Heart left ventricle (tissue), 16 donors: ENCODE measurements around the gene DNAJB12. TPM values are rescaled to one million over a fixed set of nuclear protein-coding genes. Genes with fewer than 3 reads are reported as not detected.

Experiments
- ATAC-seq, 4 donors: fragments of 200-7000 bp; cut with Tn5 transposase; one replicate each; pipeline ENCODE4 v1.9.1; 2020 to 2022; ENCODE audit warnings: moderate library complexity in 4 of 4, mild to moderate bottlenecking in 3 of 4, moderate number of reproducible peaks in 1 of 4
- DNase-seq, 5 donors: peaks; one replicate each; pipeline ENCODE4 v3.0.0-alpha.2; 2020
- H3K27ac ChIP-seq, 12 donors: fragments of 200-600 bp; sonication (generic) in 4 of 12; one replicate each; pipeline versions ENCODE4 v1.5.0 to v1.8.0; 2016 to 2022; ENCODE audit warnings: mild to moderate bottlenecking in 2 of 12
- H3K27me3 ChIP-seq, 9 donors: fragments of 200-600 bp; sonication (generic) in 2 of 9; one replicate each; pipeline versions ENCODE4 v1.5.1 to v1.8.0; 2016 to 2022; ENCODE audit warnings: mild to moderate bottlenecking in 3 of 9
- H3K36me3 ChIP-seq, 9 donors: fragments of 200-600 bp; sonication (generic) in 2 of 9; one replicate each; pipeline versions ENCODE4 v1.5.0 to v1.8.0; 2018 to 2022; ENCODE audit warnings: mild to moderate bottlenecking in 2 of 9
- H3K4me1 ChIP-seq, 12 donors: fragments of 200-600 bp; sonication (generic) in 4 of 12; one replicate each; pipeline versions ENCODE4 v1.5.0 to v1.8.0; 2016 to 2022; ENCODE audit warnings: mild to moderate bottlenecking in 3 of 12
- H3K4me3 ChIP-seq, 12 donors: fragments of 200-600 bp; sonication (generic) in 4 of 12; one replicate each; pipeline versions ENCODE4 v1.5.0 to v1.8.0; 2017 to 2022; ENCODE audit warnings: mild to moderate bottlenecking in 9 of 12, moderate library complexity in 4 of 12
- H3K9me3 ChIP-seq, 12 donors: fragments of 200-600 bp; sonication (generic) in 4 of 12; one replicate each; pipeline versions ENCODE4 v1.5.0 to v1.8.0; 2016 to 2022; ENCODE audit warnings: mild to moderate bottlenecking in 1 of 12
- CTCF ChIP-seq, 12 donors: fragments of 200-600 bp; sonication (generic) in 4 of 12; IDR thresholded peaks; one replicate each; pipeline versions ENCODE4 v1.5.0 to v1.8.0; 2018 to 2022; ENCODE audit warnings: antibody characterized with exemption in 12 of 12, mild to moderate bottlenecking in 5 of 12
- POLR2A ChIP-seq, 2 donors: fragments of 450-650 bp; IDR thresholded peaks; one replicate each; pipeline ENCODE4 v1.6.1; 2017; ENCODE audit warnings: antibody characterized with exemption in 2 of 2, mild to moderate bottlenecking in 2 of 2, moderate library complexity in 2 of 2
- WGBS, 4 donors: extraction: QIAGEN DNeasy Blood & Tissue Kit in 2 of 4; methylation state at CpG; one replicate each; pipeline versions ENCODE4 v1.1.5 to v1.1.7; 2013 to 2018; 5-methylcytosine and 5-hydroxymethylcytosine counted together
- intact Hi-C, 10 donors: fragments of 100-400 bp; cut with DNase I; formaldehyde crosslinking; loops; one replicate each; pipeline versions ENCODE4 v1.11.1 to v1.14.2; 2022
- polyA plus RNA-seq, 2 donors: library from polyadenylated mRNA; stranded (reverse); fragments of 200-250 nt; gene quantifications; one replicate each; pipeline ENCODE4 v1.2.3, GENCODE V29; 2013
- total RNA-seq, 9 donors: library from RNA; depleted of rRNA in 2 of 9; stranded (reverse); fragments of >200 nt in 2 of 9; fragmentation: NEBNext Ultra II Directional in 3 of 9; extraction: Animal tissue kit (Norgen Biotek cat#: 25700) in 3 of 9; gene quantifications; one replicate each; pipeline versions ENCODE4 v1.1.0 to v1.2.4, GENCODE V29; 2016 to 2023
- donor health status: ischemic (EF 13 %, LVEDD 7.1; RV severe dilation, severe dysfunction).
- donor health status: healthy with polysubstance abuse.
- donor health status: DM: no; HTN: yes; CAD: no.
- donor health status: DM: no; HTN: no; CAD: no.
- donor health status: ischemic (EF 25% LVEDD 6.9; RV normal size, moderate dysfunction).
- donor health status: ischemic (EF 25% LVEDD 5.7; RV mildly dilated, moderate dysfunction).
- donor health status: healthy.
- donor health status: DM: yes; HTN: yes; CAD: no.
- donor health status: ischemic (EF 35%, LVEDD 5.7; RV mildly dilated, moderate dysfunction).
- donor health status: nonischemic (EF 11% LVEDD 7.7; RV severe dilation, severe dysfunction).
- donor health status: DM: yes; HTN: yes; CAD: no.
- donor health status: PGD.
- donor health status: ischemic (EF 29% LVEDD 5.4; RV normal size, mild dysfunction).
- donor health status: nonischemic (EF 23%, LVEDD 6.1; RV moderate dilation, normal function).

Gene DNAJB12
- total and polyA plus RNA-seq, 11 donors, result 21.1 to 42.5 (median 29.1) TPM

- intact Hi-C loops, result loop anchor here in 1 of 10 donors (10.0 kb wide), 1 partner anchor 455 kb away; no protein-coding TSS in a partner anchor
- Histone ChIP-seq H3K27ac (no peak overlapping the region), H3K36me3 (peaks cover 0 to 10% (median 0%) of the 10 kb centered on the region in 9 donors), H3K4me3 (no peak overlapping the region), H3K4me1 (no peaks in the 10 kb centered on the region), H3K27me3 (no peaks in the 10 kb centered on the region), H3K9me3 (no peaks in the 10 kb centered on the region)
- no peak for TF ChIP-seq POLR2A (IDR thresholded peaks at IDR 0.05)
- TF ChIP-seq CTCF (IDR thresholded peaks at IDR 0.05), result no peak
- WGBS, 4 donors, result 80 to 91% (median 90%) methylated on average over 5 of the region's 5 CpGs
- no peak for DNase-seq
- ATAC-seq, result no peak
Observed at GRCh38 chr10:72389716-72390115, 35.0 kb upstream of the DNAJB12 start.

GRCh38 chr10:72389014-72389413 is 34.3 kb upstream of the DNAJB12 start:
- Histone ChIP-seq H3K27me3 (no peaks in the 10 kb centered on the region), H3K4me3 (no peak overlapping the region), H3K9me3 (no peaks in the 10 kb centered on the region), H3K4me1 (no peaks in the 10 kb centered on the region), H3K27ac (no peak overlapping the region), H3K36me3 (peaks cover 0 to 10% (median 0%) of the 10 kb centered on the region in 9 donors)
- TF ChIP-seq CTCF (IDR thresholded peaks at IDR 0.05), result no peak
- TF ChIP-seq POLR2A (IDR thresholded peaks at IDR 0.05), result no peak
- intact Hi-C loops, result loop anchor here in 1 of 10 donors (10.0 kb wide), 1 partner anchor 456 kb away; no protein-coding TSS in a partner anchor
- ATAC-seq, result no peak
- 80 to 100% (median 87%) methylated on average over 1 of the region's 1 CpG for WGBS, 4 donors
- DNase-seq, result no peak

GRCh38 chr10:72388062-72388461 is 33.3 kb upstream of the DNAJB12 start:
- H3K27me3 ChIP-seq, result no peaks in the 10 kb centered on the region
- TF ChIP-seq CTCF (IDR thresholded peaks at IDR 0.05), result no peak
- no peak for TF ChIP-seq POLR2A (IDR thresholded peaks at IDR 0.05)
- H3K4me3 ChIP-seq, result no peak overlapping the region
- no peak for DNase-seq
- 95 to 99% (median 96%) methylated on average over 5 of the region's 5 CpGs for WGBS, 4 donors
- H3K36me3 ChIP-seq, result peaks cover 0 to 8% (median 0%) of the 10 kb centered on the region in 9 donors
- no peak for ATAC-seq
- intact Hi-C loops, result loop anchor here in 1 of 10 donors (10.0 kb wide), 1 partner anchor 457 kb away; no protein-coding TSS in a partner anchor
- no peaks in the 10 kb centered on the region for H3K4me1 ChIP-seq
- H3K27ac ChIP-seq, result no peak overlapping the region
- no peaks in the 10 kb centered on the region for H3K9me3 ChIP-seq

- TF ChIP-seq POLR2A (IDR thresholded peaks at IDR 0.05), result no peak
- TF ChIP-seq CTCF (IDR thresholded peaks at IDR 0.05), result no peak
- H3K4me1 ChIP-seq, result no peaks in the 10 kb centered on the region
- DNase-seq (no peak), ATAC-seq (no peak)
- 59 to 92% (median 71%) methylated on average over 3 of the region's 3 CpGs for WGBS, 4 donors
- intact Hi-C loops, result loop anchor here in 1 of 10 donors (10.0 kb wide), 1 partner anchor 458 kb away; no protein-coding TSS in a partner anchor
- H3K27ac ChIP-seq, result no peak overlapping the region
- H3K9me3 ChIP-seq, result no peaks in the 10 kb centered on the region
- peaks cover 0 to 4% (median 0%) of the 10 kb centered on the region in 9 donors for H3K36me3 ChIP-seq
- H3K27me3 ChIP-seq, result no peaks in the 10 kb centered on the region
- no peak overlapping the region for H3K4me3 ChIP-seq
Observed at GRCh38 chr10:72386916-72387586, 32.3 kb upstream of the DNAJB12 start.
